GM23248 (cell line): ENCODE measurements around the gene CC2D2A. TPM values are rescaled to one million over a fixed set of nuclear protein-coding genes. Genes with fewer than 3 reads are reported as not detected.

Experiments
- DNase-seq: peaks from one replicate; pipeline ENCODE4 v3.0.0-alpha.2; 2015
- H2AFZ ChIP-seq: fragments of 200-600 bp; sonication (generic); 2 replicates; pipeline ENCODE4 v1.6.1; 2016; ENCODE audit warnings: antibody characterized with exemption
- H3F3A ChIP-seq: fragments of 200-600 bp; sonication (generic); 2 replicates; pipeline ENCODE4 v1.6.1; 2016; ENCODE audit warnings: mild to moderate bottlenecking, antibody characterized with exemption, mixed run types; ENCODE audit not compliant: insufficient read depth
- H3K27ac ChIP-seq: fragments of 200-600 bp; sonication (generic); 2 replicates; pipeline ENCODE4 v1.5.1; 2016; ENCODE audit warnings: mild to moderate bottlenecking
- H3K27me3 ChIP-seq: fragments of 200-600 bp; sonication (generic); replicated peaks from 2 replicates; pipeline ENCODE4 v1.6.1; 2016; ENCODE audit warnings: mild to moderate bottlenecking; ENCODE audit not compliant: insufficient read depth
- H3K36me3 ChIP-seq: fragments of 200-600 bp; sonication (generic); 2 replicates; pipeline ENCODE4 v1.6.1; 2016; ENCODE audit warnings: low read depth, mild to moderate bottlenecking
- H3K4me1 ChIP-seq: fragments of 200-600 bp; sonication (generic); 2 replicates; pipeline ENCODE4 v1.6.1; 2016; ENCODE audit warnings: mild to moderate bottlenecking; ENCODE audit not compliant: insufficient read depth
- H3K4me2 ChIP-seq: fragments of 200-600 bp; sonication (generic); one replicate; pipeline ENCODE4 v1.6.1; 2016; ENCODE audit warnings: mild to moderate bottlenecking; ENCODE audit not compliant: unreplicated experiment
- H3K4me3 ChIP-seq: fragments of 200-600 bp; sonication (generic); 2 replicates; pipeline ENCODE4 v1.5.1; 2016; ENCODE audit warnings: mild to moderate bottlenecking
- H3K79me2 ChIP-seq: fragments of 200-600 bp; sonication (generic); 2 replicates; pipeline ENCODE4 v1.6.1; 2016; ENCODE audit warnings: mild to moderate bottlenecking; ENCODE audit not compliant: insufficient read depth
- H3K9ac ChIP-seq: fragments of 200-600 bp; sonication (generic); 2 replicates; pipeline ENCODE4 v1.6.1; 2016; ENCODE audit warnings: mild to moderate bottlenecking
- H3K9me2 ChIP-seq: fragments of 200-600 bp; sonication (generic); 2 replicates; pipeline ENCODE4 v1.6.1; 2016; ENCODE audit warnings: mixed run types, mild to moderate bottlenecking, moderate library complexity; ENCODE audit not compliant: insufficient read depth
- H3K9me3 ChIP-seq: fragments of 200-600 bp; sonication (generic); one replicate; pipeline ENCODE4 v1.6.1; 2017; ENCODE audit warnings: low read depth
- H4K20me1 ChIP-seq: fragments of 200-600 bp; sonication (generic); 2 replicates; pipeline ENCODE4 v1.6.0; 2016; ENCODE audit not compliant: insufficient read depth
- EZH2 ChIP-seq: fragments of 200-600 bp; sonication (generic); IDR thresholded peaks from 2 replicates; pipeline ENCODE4 v1.6.1; 2018; ENCODE audit warnings: antibody characterized with exemption, mild to moderate bottlenecking; ENCODE audit not compliant: insufficient read depth, poor library complexity, severe bottlenecking
- EZH2phosphoT487 ChIP-seq: fragments of 200-600 bp; sonication (generic); IDR thresholded peaks from 2 replicates; pipeline ENCODE4 v1.6.1; 2018; ENCODE audit warnings: antibody characterized with exemption, moderate library complexity, mild to moderate bottlenecking, low read depth; ENCODE audit not compliant: insufficient read depth
- WGBS, 2 experiments: methylation state at CpG; one replicate each; pipeline ENCODE4 v1.1.6; 2015 to 2017; ENCODE audit warnings: low lambda C conversion rate in 2 of 2, low coverage in 1 of 2; ENCODE audit errors: missing lambda C conversion rate in 2 of 2; 5-methylcytosine and 5-hydroxymethylcytosine counted together
- in situ Hi-C: fragments of 300-500 bp; cut with MboI; formaldehyde crosslinking; loops from 2 replicates; pipeline ENCODE4 v1.15.0; 2020
- polyA plus RNA-seq: library from polyadenylated mRNA; unstranded; fragments of >200 nt; fragmentation: Nextera tagmentation; extraction: Ambion mirVana; gene quantifications from 2 replicates; pipeline ENCODE4 v1.2.1, GENCODE V29; 2016
- total RNA-seq: library from RNA; depleted of rRNA; stranded (reverse); fragments of >200 nt; shearing (Covaris generic); gene quantifications from 2 replicates; pipeline ENCODE4 v1.2.3, GENCODE V29; 2014

Gene CC2D2A
- total and polyA plus RNA-seq, 2 experiments from 2014 or later: 10.2 to 11.5 TPM

DNA sequence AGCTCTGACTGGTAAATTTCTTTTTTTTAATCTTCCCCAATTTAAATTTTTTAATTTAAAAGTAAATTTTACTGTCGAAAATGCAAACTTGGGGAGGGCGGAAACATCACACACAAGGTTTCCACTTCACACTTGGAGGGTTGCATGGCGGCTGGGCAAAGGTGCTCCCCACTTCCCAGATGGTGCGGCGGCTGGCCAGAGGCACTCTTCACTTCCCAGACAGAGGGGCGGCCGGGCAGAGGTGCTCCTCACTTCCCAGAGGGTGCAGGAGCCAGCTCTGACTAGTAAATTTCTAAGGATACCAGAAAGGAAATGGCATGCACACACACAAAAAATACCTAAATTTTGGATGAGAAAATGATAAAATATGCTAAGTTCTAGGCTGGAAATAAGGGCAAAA is 25.4 kb upstream of the CC2D2A start:
- DNase-seq: no peak
- Histone ChIP-seq H3K36me3 (no peaks in the 10 kb centered on the region), H3K9me3 (no peaks in the 10 kb centered on the region), H3K9ac (no peak overlapping the region), H3K27ac (no peak overlapping the region), H3K27me3 (no peaks in the 10 kb centered on the region), H4K20me1 (no peaks in the 10 kb centered on the region), H3K79me2 (no peaks in the 10 kb centered on the region), H3K9me2 (no peaks in the 10 kb centered on the region), H3F3A (peaks cover 3% of the 10 kb centered on the region), H3K4me1 (peaks cover 3% of the 10 kb centered on the region; the same call in 1 of the 2 replicates), H3K4me2 (no peak overlapping the region), H3K4me3 (no peak overlapping the region), H2AFZ (no peak overlapping the region)
- in situ Hi-C loops: no loop called here
- 91 to 96% methylated on average over 7 of the region's 7 CpGs for WGBS, 2 experiments
- TF ChIP-seq EZH2 (no peak), EZH2phosphoT487 (no peak)

- peaks cover 5% of the 10 kb centered on the region; the same call in 1 of the 2 replicates for H3F3A ChIP-seq
- no peak overlapping the region for H3K27ac ChIP-seq
- no peaks in the 10 kb centered on the region for H3K36me3 ChIP-seq
- no peaks in the 10 kb centered on the region for H3K79me2 ChIP-seq
- H3K4me3 ChIP-seq: no peak overlapping the region
- no peak overlapping the region for H2AFZ ChIP-seq
- H3K9me2 ChIP-seq: no peaks in the 10 kb centered on the region
- H3K9ac ChIP-seq: no peak overlapping the region
- no peak overlapping the region for H3K4me2 ChIP-seq
- H3K4me1 ChIP-seq: no peaks in the 10 kb centered on the region
- no peaks in the 10 kb centered on the region for H3K9me3 ChIP-seq
- DNase-seq: no peak
- in situ Hi-C loops: no loop called here
- no peaks in the 10 kb centered on the region for H4K20me1 ChIP-seq
- no peaks in the 10 kb centered on the region for H3K27me3 ChIP-seq
- TF ChIP-seq EZH2phosphoT487: no peak
- no peak for TF ChIP-seq EZH2
- WGBS, 2 experiments: 63 to 66% methylated on average over 4 of the region's 4 CpGs
These were observed 24.7 kb upstream of the CC2D2A start for GRCh38 chr4:15444879-15445547.

DNA sequence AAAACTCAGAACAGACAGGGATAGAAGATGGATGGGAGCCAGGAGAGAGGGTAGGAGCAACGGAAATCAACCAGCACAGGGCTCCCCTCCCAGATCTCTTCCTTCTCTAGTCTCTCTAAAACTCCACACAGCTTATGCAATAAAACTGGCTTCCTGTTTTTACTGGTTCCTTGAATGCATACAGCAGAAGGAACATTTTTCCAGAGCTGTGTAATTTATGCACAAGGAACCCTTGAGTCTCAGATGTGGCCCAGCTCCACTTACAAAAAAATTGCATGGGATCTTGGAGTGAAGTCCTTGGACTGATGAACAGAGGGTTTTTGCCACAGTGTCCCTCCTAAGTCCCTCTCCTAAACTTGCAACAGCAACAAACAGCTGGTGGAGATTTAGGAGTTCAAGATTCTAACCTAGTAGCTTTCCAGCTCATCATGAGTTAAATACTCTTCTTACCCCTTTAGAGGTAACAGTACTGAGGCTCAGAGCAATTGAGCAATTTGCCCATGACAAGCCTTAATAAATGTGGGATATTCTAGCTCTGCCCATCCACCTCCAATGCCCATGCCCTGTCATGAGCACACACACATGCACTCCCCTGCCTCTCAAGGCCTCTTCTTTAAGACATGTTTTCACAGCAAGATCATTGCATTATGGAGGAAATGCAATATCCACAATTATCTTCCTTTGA is 18.4 kb upstream of the CC2D2A start:
- WGBS, 2 experiments: 3 to 7% methylated on average over 1 of the region's 1 CpG
- peaks cover 37% of the 10 kb centered on the region for H3K4me1 ChIP-seq
- peak overlapping the region; percentile 60 for H3K4me2 ChIP-seq
- no peaks in the 10 kb centered on the region for H3K9me2 ChIP-seq
- no peaks in the 10 kb centered on the region for H3K9me3 ChIP-seq
- H3F3A ChIP-seq: peaks cover 35% of the 10 kb centered on the region
- DNase-seq: peak; percentile 46
- TF ChIP-seq EZH2 (no peak), EZH2phosphoT487 (no peak)
- in situ Hi-C loops: loop anchor here (5.0 kb wide), 1 partner anchor 214 kb away; no protein-coding TSS in a partner anchor
- H3K79me2 ChIP-seq: no peaks in the 10 kb centered on the region
- H2AFZ ChIP-seq: no peak overlapping the region
- peak overlapping the region; percentile 29 for H3K4me3 ChIP-seq
- peak overlapping the region; percentile 62 for H3K27ac ChIP-seq
- H3K27me3 ChIP-seq: no peaks in the 10 kb centered on the region
- no peaks in the 10 kb centered on the region for H4K20me1 ChIP-seq
- H3K9ac ChIP-seq: no peak overlapping the region
- H3K36me3 ChIP-seq: no peaks in the 10 kb centered on the region

GRCh38 chr4:15451866-15452765 is 17.6 kb upstream of the CC2D2A start:
- Histone ChIP-seq H3K4me1 (peaks cover 37% of the 10 kb centered on the region), H3K4me3 (peak overlapping the region; percentile 29), H3K27me3 (no peaks in the 10 kb centered on the region), H3K4me2 (peak overlapping the region; percentile 70), H3K9ac (no peak overlapping the region), H3F3A (peaks cover 35% of the 10 kb centered on the region), H3K79me2 (no peaks in the 10 kb centered on the region), H3K9me2 (no peaks in the 10 kb centered on the region), H3K9me3 (no peaks in the 10 kb centered on the region), H2AFZ (no peak overlapping the region), H3K27ac (peak overlapping the region; percentile 62), H3K36me3 (no peaks in the 10 kb centered on the region), H4K20me1 (no peaks in the 10 kb centered on the region)
- 0% methylated on average over 4 of the region's 4 CpGs for WGBS, 2 experiments
- in situ Hi-C loops: loop anchor here (5.0 kb wide), 1 partner anchor 215 kb away; no protein-coding TSS in a partner anchor
- DNase-seq: peak; percentile 94
- 0 out of 2 replicates have a peak, but pooled peaks have one; percentile 73 for TF ChIP-seq EZH2phosphoT487
- no peak for TF ChIP-seq EZH2
